Thyroid gland (tissue), 4 donors: ENCODE measurements around the gene CHEK1. TPM values are rescaled to one million over a fixed set of nuclear protein-coding genes. Genes with fewer than 3 reads are reported as not detected.

Experiments
- DNase-seq, 2 donors: peaks; one replicate each; pipeline ENCODE4 v3.0.0-alpha.2; 2019
- H3K27ac ChIP-seq, 3 donors: fragments of 200-600 bp; sonication (generic); 1 replicate in 2 of 3; 2 replicates in 1 of 3; pipeline ENCODE4 v1.5.1; 2016 to 2019; ENCODE audit warnings: mild to moderate bottlenecking in 1 of 3, moderate library complexity in 1 of 3
- H3K27me3 ChIP-seq: fragments of 200-600 bp; sonication (generic); one replicate; pipeline ENCODE4 v1.5.1; 2019
- H3K36me3 ChIP-seq, 2 donors: fragments of 200-600 bp; sonication (generic); one replicate each; pipeline ENCODE4 v1.5.1; 2016 to 2019
- H3K4me1 ChIP-seq, 2 donors: fragments of 200-600 bp; sonication (generic); one replicate each; pipeline ENCODE4 v1.5.1; 2017 to 2019
- H3K4me3 ChIP-seq, 3 donors: fragments of 200-600 bp; sonication (generic); replicated peaks in 1 of 3; 1 replicate in 2 of 3; 2 replicates in 1 of 3; pipeline ENCODE4 v1.5.1; 2016; ENCODE audit warnings: mild to moderate bottlenecking in 1 of 3
- H3K9me3 ChIP-seq: fragments of 200-600 bp; sonication (generic); one replicate; pipeline ENCODE4 v1.5.1; 2017
- CTCF ChIP-seq, 6 experiments: fragments of 200-600 bp in 3 of 6; fragments of 450-650 bp in 3 of 6; sonication (generic) in 3 of 6; IDR thresholded peaks; one replicate each; pipeline ENCODE4 v1.5.1; 2016 to 2019; ENCODE audit warnings: antibody characterized with exemption in 6 of 6, mild to moderate bottlenecking in 2 of 6, inconsistent platforms in 1 of 6, moderate library complexity in 1 of 6
- POLR2A ChIP-seq, 2 donors: fragments of 450-650 bp; IDR thresholded peaks; one replicate each; pipeline ENCODE4 v1.6.1; 2017; ENCODE audit warnings: antibody characterized with exemption in 2 of 2, mild to moderate bottlenecking in 2 of 2, moderate library complexity in 1 of 2
- WGBS, 2 donors: methylation state at CpG; one replicate each; pipeline ENCODE4 v1.1.5; 2017; 5-methylcytosine and 5-hydroxymethylcytosine counted together
- intact Hi-C: fragments of 100-400 bp; cut with DNase I; formaldehyde crosslinking; loops from one replicate; pipeline ENCODE4 v1.15.1; 2023
- total RNA-seq, 4 donors: library from RNA; depleted of rRNA; stranded (reverse); fragments of >200 nt; gene quantifications; one replicate each; pipeline ENCODE4 v1.2.3, GENCODE V29; 2016

Gene CHEK1
- total RNA-seq, 4 donors from 2014 or later: 0.78 to 3.4 (median 1.4) TPM

DNA sequence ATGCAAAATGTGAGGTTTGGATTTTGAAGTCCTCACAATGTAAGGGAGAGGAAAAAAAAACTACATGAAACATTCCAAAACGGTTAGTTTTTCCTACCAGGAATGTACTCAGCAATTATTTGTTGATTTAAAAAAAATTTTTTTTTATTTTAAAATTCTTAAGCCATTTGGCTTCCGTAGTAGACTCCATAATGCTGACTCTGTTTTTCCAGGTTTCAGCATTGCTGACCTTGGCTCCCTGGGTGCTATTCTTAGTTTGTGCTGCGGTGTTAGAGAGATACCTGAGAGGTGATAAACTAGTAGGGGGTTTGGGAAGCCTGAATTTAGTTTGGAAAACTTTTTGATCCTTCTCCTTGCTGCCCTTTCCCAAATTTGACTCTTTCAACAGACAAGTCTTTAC lies 21.8 kb upstream of the CHEK1 start:
- intact Hi-C loops: no loop called here
- H3K4me1 ChIP-seq: no peaks in the 10 kb centered on the region
- H3K9me3 ChIP-seq: no peaks in the 10 kb centered on the region
- H3K27me3 ChIP-seq: no peaks in the 10 kb centered on the region
- no peak overlapping the region for H3K4me3 ChIP-seq
- no peak overlapping the region for H3K27ac ChIP-seq
- 88 to 90% methylated on average over 3 of the region's 3 CpGs for WGBS, 2 donors
- no peak for DNase-seq
- no peak for TF ChIP-seq POLR2A (IDR thresholded peaks at IDR 0.05)
- no peak for TF ChIP-seq CTCF (IDR thresholded peaks at IDR 0.05)
- peaks cover 75 to 89% of the 10 kb centered on the region in 2 donors for H3K36me3 ChIP-seq

DNA sequence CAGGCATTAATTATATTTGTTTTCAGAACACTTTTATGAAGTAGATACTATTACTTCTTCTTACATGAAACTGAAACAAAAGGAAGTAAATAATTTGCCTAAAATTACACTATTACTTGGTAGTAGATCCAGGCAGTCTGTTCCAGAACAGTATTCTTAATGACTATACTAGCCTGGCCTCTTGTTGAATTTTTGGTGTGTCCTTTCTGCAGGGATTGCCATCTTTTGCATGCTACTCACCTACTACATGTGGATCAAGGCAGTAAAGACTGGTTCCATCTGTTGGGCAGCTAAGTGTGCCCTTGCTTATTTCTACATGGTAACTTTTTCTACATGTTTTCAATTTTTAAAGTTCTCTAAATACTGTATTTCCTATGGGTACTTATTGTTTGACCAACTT lies 19.5 kb upstream of the CHEK1 start:
- Histone ChIP-seq H3K4me1 (no peaks in the 10 kb centered on the region), H3K36me3 (peaks cover 79 to 99% of the 10 kb centered on the region in 2 donors)

GRCh38 chr11:125609545-125609944 lies 15.4 kb upstream of the CHEK1 start:
- TF ChIP-seq CTCF (IDR thresholded peaks at IDR 0.05): no peak
- TF ChIP-seq POLR2A (IDR thresholded peaks at IDR 0.05): no peak
- Histone ChIP-seq H3K4me1 (no peaks in the 10 kb centered on the region), H3K4me3 (no peak overlapping the region), H3K36me3 (peaks cover 87 to 97% of the 10 kb centered on the region in 2 donors), H3K27ac (no peak overlapping the region), H3K9me3 (no peaks in the 10 kb centered on the region), H3K27me3 (no peaks in the 10 kb centered on the region)
- intact Hi-C loops: no loop called here
- WGBS, 2 donors: 74 to 81% methylated on average over 7 of the region's 7 CpGs
- no peak for DNase-seq

More for the DNA sequence above, 19.5 kb upstream of the CHEK1 start:
- no peaks in the 10 kb centered on the region for H3K27me3 ChIP-seq
- TF ChIP-seq CTCF (IDR thresholded peaks at IDR 0.05): no peak
- H3K27ac ChIP-seq: no peak overlapping the region
- no peak for DNase-seq
- H3K9me3 ChIP-seq: no peaks in the 10 kb centered on the region
- no peak overlapping the region for H3K4me3 ChIP-seq
- intact Hi-C loops: no loop called here

GRCh38 chr11:125618383-125618782 lies 6.6 kb upstream of the CHEK1 start:
- TF ChIP-seq POLR2A (IDR thresholded peaks at IDR 0.05) (no peak), CTCF (IDR thresholded peaks at IDR 0.05) (no peak)
- Histone ChIP-seq H3K9me3 (no peaks in the 10 kb centered on the region), H3K4me3 (no peak overlapping the region), H3K36me3 (peaks cover 76 to 79% of the 10 kb centered on the region in 2 donors), H3K27ac (no peak overlapping the region), H3K27me3 (no peaks in the 10 kb centered on the region), H3K4me1 (no peaks in the 10 kb centered on the region)
- no peak for DNase-seq
- intact Hi-C loops: no loop called here
- 94 to 97% methylated on average over 4 of the region's 4 CpGs for WGBS, 2 donors

DNA sequence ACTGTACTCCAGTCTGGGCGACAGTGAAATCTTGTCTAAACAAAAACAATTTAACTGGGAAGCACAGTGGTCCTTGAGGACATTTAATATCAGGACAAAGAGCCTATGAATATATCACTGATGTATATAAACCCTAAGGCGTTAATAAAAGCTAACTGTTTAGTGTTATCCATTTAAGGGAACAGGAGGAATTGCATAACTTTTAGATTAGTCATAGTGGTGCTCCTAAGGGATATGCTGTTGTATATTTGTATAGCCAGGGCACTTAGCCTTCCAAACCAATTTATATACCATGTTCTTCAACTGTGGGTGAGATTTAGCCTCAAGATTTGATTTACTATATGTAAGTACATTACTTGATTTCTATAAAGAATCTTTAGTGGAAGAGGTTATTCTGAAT lies 3.0 kb upstream of the CHEK1 start:
- no peaks in the 10 kb centered on the region for H3K9me3 ChIP-seq
- TF ChIP-seq POLR2A (IDR thresholded peaks at IDR 0.05) (no peak), CTCF (IDR thresholded peaks at IDR 0.05) (no peak)
- intact Hi-C loops: loop anchor here (10.0 kb wide), 1 partner anchor 253 kb away; no protein-coding TSS in a partner anchor
- peaks cover 9 to 15% of the 10 kb centered on the region in 2 donors for H3K4me1 ChIP-seq
- H3K36me3 ChIP-seq: peaks cover 43 to 45% of the 10 kb centered on the region in 2 donors
- no peak overlapping the region for H3K27ac ChIP-seq
- no peak for DNase-seq
- H3K27me3 ChIP-seq: no peaks in the 10 kb centered on the region
- no peak overlapping the region for H3K4me3 ChIP-seq
- 84 to 93% methylated on average over 2 of the region's 2 CpGs for WGBS, 2 donors
